Measurements from ENCODE around the gene ITFG2.

ITFG2 gene

DNA sequence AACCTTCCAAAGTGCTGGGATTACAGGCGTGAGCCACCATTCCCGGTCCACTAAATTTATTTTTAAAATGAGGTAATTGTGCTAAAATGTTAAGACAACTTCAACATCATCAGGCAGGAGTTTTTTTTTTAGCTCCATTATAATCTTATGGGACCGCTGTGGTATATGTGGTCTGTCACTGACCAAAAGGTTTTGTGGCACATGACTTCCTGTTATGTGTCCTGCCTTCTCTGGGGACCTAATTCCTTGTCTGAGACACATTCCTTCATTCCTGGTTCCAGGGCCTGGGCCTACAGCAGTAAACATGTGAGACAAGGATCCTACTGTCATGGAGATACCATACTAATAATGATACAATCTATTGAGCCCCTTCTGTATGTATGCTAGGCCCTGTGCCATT lies 39.5 kb downstream of the ITFG2 start:
- in situ Hi-C loops (cut with MboI; ENCODE audit: low pct_unique_long_range_greater_than_20kb, low sequenced_read_pairs, unreplicated experiment) = no loop called here
- no peak for DNase-seq (ENCODE audit: low spot score)
- TF ChIP-seq, protein P1, sequence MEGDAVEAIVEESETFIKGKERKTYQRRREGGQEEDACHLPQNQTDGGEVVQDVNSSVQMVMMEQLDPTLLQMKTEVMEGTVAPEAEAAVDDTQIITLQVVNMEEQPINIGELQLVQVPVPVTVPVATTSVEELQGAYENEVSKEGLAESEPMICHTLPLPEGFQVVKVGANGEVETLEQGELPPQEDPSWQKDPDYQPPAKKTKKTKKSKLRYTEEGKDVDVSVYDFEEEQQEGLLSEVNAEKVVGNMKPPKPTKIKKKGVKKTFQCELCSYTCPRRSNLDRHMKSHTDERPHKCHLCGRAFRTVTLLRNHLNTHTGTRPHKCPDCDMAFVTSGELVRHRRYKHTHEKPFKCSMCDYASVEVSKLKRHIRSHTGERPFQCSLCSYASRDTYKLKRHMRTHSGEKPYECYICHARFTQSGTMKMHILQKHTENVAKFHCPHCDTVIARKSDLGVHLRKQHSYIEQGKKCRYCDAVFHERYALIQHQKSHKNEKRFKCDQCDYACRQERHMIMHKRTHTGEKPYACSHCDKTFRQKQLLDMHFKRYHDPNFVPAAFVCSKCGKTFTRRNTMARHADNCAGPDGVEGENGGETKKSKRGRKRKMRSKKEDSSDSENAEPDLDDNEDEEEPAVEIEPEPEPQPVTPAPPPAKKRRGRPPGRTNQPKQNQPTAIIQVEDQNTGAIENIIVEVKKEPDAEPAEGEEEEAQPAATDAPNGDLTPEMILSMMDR (IDR thresholded peaks at IDR 0.05; ENCODE audit: extremely low read depth, insufficient read depth, missing control alignments) = no peak

DNA sequence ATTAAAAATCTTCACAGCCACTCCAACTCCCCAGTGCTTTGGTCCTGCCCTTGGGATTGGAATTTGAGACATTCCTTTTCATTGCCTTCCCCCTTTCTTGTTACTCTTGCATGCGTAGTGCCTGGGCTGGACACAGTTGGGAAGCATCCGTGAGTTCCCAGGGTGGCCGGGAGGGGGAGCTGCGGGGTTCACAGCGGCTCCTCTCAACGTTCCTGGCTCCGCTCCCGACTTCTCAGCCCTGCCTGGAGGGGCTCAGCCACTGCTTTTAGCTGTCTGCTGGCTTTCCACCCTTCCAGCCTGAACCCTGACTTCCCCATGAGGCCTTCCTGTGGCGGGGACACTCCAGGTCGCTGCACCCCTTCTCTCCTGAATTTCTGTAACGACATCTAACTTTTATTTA lies 41.2 kb downstream of the ITFG2 start:
- TF ChIP-seq, protein P1 (IDR thresholded peaks at IDR 0.05; ENCODE audit: extremely low read depth, insufficient read depth, missing control alignments) = peak; percentile 55
- in situ Hi-C loops (cut with MboI; ENCODE audit: low pct_unique_long_range_greater_than_20kb, low sequenced_read_pairs, unreplicated experiment) = no loop called here
- peak; percentile 53 for DNase-seq (ENCODE audit: low spot score)

DNA sequence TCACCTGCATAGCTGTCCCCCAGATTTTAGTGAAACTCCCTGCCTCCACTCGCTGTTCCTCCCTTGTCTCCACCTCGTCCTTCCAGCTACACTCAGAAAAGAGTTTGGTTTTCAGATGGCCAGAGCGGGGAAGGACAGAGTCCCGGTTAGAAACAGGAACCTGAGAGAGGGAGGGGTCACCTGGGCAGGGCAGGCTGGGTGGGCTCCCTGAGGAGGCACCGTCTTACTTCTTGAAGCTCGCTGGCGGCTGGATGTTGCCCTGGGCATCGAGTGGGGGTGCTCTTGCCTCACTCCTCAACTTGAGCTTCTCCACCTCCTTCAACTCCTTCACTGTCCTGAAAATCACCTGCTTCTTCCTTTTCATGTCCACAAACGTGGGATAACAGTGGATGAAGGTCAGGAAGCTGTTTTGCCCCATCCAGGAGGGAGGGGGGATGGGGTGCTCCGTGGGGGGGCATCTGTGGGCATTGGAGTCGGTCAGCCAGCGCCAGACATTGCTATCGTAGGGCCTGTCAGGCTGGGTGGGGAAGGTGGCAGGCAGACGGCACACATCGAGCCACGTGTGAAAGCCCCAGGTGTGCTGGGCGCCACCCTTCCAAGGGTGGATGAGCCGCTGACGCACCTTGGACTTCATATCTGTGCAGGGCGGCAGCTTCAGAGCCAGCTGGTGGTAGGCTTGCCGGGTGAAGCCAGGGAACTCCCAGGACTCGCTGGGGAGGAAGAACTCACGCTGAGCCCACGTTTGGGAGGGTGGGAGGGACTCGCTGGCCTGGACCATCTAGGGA lies 42.4 kb downstream of the ITFG2 start:
- in situ Hi-C loops (cut with MboI; ENCODE audit: low pct_unique_long_range_greater_than_20kb, low sequenced_read_pairs, unreplicated experiment) = no loop called here
- TF ChIP-seq, protein P1 (IDR thresholded peaks at IDR 0.05; ENCODE audit: extremely low read depth, insufficient read depth, missing control alignments) = no peak
- no peak for DNase-seq (ENCODE audit: low spot score)

DNA sequence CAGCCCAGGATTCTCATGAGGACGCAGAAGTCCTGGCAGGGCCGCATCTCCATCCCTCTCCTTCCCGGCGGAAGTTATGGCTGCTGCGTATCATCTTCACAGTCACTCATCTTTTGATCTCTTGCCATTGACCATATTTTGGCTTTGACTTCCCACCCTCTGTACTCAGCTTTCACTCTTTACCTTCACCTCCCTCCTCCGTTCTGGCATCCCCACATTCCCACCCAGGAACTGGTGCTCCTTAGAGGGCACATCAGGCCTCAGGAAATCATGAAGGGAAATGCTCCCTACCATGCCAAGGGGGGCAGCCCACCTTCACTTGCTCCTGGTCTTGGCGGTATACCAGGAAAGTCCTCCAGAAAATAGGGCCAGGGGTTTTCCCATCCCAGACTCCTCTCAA lies 43.1 kb downstream of the ITFG2 start:
- in situ Hi-C loops (cut with MboI; ENCODE audit: low pct_unique_long_range_greater_than_20kb, low sequenced_read_pairs, unreplicated experiment) = no loop called here
- TF ChIP-seq, protein P1 (IDR thresholded peaks at IDR 0.05; ENCODE audit: extremely low read depth, insufficient read depth, missing control alignments) = no peak
- no peak for DNase-seq (ENCODE audit: low spot score)

DNA sequence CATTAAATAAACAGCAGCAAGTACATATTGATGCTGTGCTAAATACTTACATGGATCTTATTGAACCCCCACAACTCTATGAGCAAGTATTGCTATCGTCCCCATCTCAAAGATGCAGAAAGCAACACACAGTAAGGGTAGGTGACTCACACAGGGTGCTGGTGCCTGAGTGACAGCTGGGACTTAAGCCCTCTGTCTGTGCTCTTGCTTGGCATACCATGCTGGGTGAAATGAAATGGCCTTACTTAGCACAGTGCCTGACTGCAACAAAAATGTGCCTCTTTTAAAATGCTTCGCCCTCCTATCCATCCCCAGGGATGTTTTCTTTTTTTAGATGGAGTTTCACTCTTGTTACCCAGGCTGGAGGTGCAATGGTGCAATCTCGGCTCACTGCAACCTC lies 43.6 kb downstream of the ITFG2 start:
- in situ Hi-C loops (cut with MboI; ENCODE audit: low pct_unique_long_range_greater_than_20kb, low sequenced_read_pairs, unreplicated experiment) = no loop called here

DNA sequence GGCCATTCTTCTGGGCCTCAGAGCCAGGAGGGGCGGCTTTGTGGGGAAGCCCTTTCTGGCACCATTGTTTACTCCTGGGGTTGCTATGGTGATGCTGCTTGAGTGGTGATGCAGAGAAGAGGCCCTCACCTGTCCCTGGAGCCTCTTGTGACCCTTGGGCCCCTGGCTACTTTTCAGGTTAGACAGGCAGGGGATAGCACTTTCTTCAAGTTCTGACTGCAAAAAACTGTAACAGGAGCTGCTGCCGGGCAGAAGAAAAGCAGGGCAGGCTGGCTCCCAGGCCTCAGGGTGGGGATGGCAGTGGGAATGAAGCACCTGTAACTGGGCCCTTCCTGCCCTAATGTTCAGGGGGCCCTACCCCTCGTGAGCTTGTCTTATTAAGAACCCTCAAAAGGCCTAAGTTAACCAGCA lies 44.6 kb downstream of the ITFG2 start, which contains the start of gene TEX52:
Gene TEX52 (minus strand): TSS at position 19 of the 411 bp plus-strand sequence. CDS start 13 bp downstream, at position 6.
- DNase-seq (ENCODE audit: low spot score) = no peak
- in situ Hi-C loops (cut with MboI; ENCODE audit: low pct_unique_long_range_greater_than_20kb, low sequenced_read_pairs, unreplicated experiment) = no loop called here
- TF ChIP-seq, protein P1 (IDR thresholded peaks at IDR 0.05; ENCODE audit: extremely low read depth, insufficient read depth, missing control alignments) = no peak

More for the DNA sequence above, 43.6 kb downstream of the ITFG2 start:
- TF ChIP-seq, protein P1 (IDR thresholded peaks at IDR 0.05; ENCODE audit: extremely low read depth, insufficient read depth, missing control alignments) = no peak
- no peak for DNase-seq (ENCODE audit: low spot score)
